HL-60 (cell line): Measurements from ENCODE around the gene FAM221B.

Experiments used
- DNase-seq, 2 experiments: peaks; one replicate each; pipeline ENCODE4 v3.0.0-alpha.2; 2010 to 2020; ENCODE audit warnings: low read depth in 1 of 2, low spot score in 1 of 2
- H3K27ac ChIP-seq: fragments of 250-450 bp; sonication (Bioruptor Pico); replicated peaks from 2 replicates; pipeline ENCODE4 v1.5.1; 2020; ENCODE audit warnings: mild to moderate bottlenecking, moderate library complexity
- H3K27me3 ChIP-seq: fragments of 250-450 bp; sonication (Bioruptor Pico); 2 replicates; pipeline ENCODE4 v1.5.1; 2021; ENCODE audit warnings: mild to moderate bottlenecking, moderate library complexity; ENCODE audit not compliant: insufficient read depth, poor library complexity, severe bottlenecking
- H3K4me3 ChIP-seq: replicated peaks from 2 replicates; pipeline ENCODE4 v1.5.1; 2011; ENCODE audit warnings: mild to moderate bottlenecking, control low read depth, low read length; ENCODE audit not compliant: insufficient read depth
- CTCF ChIP-seq: IDR thresholded peaks from one replicate; pipeline ENCODE4 v1.5.1; 2011; ENCODE audit warnings: low read length, control low read depth, inconsistent platforms; ENCODE audit not compliant: insufficient read depth
- GABPA ChIP-seq: IDR thresholded peaks from 2 replicates; pipeline ENCODE4 v1.6.1; 2012; ENCODE audit warnings: low read depth
- POLR2AphosphoS5 ChIP-seq: IDR thresholded peaks from 2 replicates; pipeline ENCODE4 v1.6.1; 2012; ENCODE audit warnings: low read depth
- REST ChIP-seq: IDR thresholded peaks from 2 replicates; pipeline ENCODE4 v1.6.1; 2012; ENCODE audit warnings: low read depth; ENCODE audit not compliant: insufficient replicate concordance
- SPI1 ChIP-seq: IDR thresholded peaks from 2 replicates; pipeline ENCODE4 v1.6.1; 2012; ENCODE audit warnings: low read depth, mild to moderate bottlenecking, borderline replicate concordance

FAM221B gene

GRCh38 chr9:35835766-35836165 lies 7.2 kb upstream of the FAM221B start:
- TF ChIP-seq GABPA = no peak
- no peak for TF ChIP-seq CTCF
- no peak for TF ChIP-seq REST
- no peak for TF ChIP-seq SPI1
- TF ChIP-seq POLR2AphosphoS5 = no peak
- DNase-seq = no peak
- Histone ChIP-seq H3K27ac (no peak overlapping the region), H3K27me3 (peaks cover 14% of the 10 kb centered on the region), H3K4me3 (no peak overlapping the region)

GRCh38 chr9:35835216-35835632 lies 6.7 kb upstream of the FAM221B start:
- Histone ChIP-seq H3K27me3 (peaks cover 12% of the 10 kb centered on the region), H3K27ac (no peak overlapping the region), H3K4me3 (no peak overlapping the region)
- TF ChIP-seq SPI1 (no peak), CTCF (no peak), POLR2AphosphoS5 (no peak), GABPA (no peak), REST (no peak)
- no peak for DNase-seq

- Histone ChIP-seq H3K27me3 (peaks cover 6% of the 10 kb centered on the region), H3K4me3 (no peak overlapping the region), H3K27ac (no peak overlapping the region)
- TF ChIP-seq CTCF = no peak
- no peak for DNase-seq
Measured at GRCh38 chr9:35834260-35835215, 6.0 kb upstream of the FAM221B start.

GRCh38 chr9:35832814-35833213 lies 4.3 kb upstream of the FAM221B start:
- H3K27ac ChIP-seq = no peak overlapping the region
- H3K27me3 ChIP-seq = no peaks in the 10 kb centered on the region
- TF ChIP-seq POLR2AphosphoS5 (no peak), GABPA (no peak), SPI1 (no peak), CTCF (no peak)
- no peak overlapping the region for H3K4me3 ChIP-seq
- DNase-seq = no peak
